ENCODE data around the gene PRELID2.
"Not testable (repeated sequence)": the region's sequence is repeated elsewhere in the genome, so short reads cannot be mapped to it uniquely, and the experiment has no call there.

The PRELID2 gene

GRCh38 chr5:145834917-145835847 is at the start of gene PRELID2:
PRELID2 (minus strand) TSS chr5:145835342; CDS start chr5:145835251, 91 bp downstream.
- peak in 11 of 14 donors; percentile 38 to 82 (median 68) for DNase-seq

DNA sequence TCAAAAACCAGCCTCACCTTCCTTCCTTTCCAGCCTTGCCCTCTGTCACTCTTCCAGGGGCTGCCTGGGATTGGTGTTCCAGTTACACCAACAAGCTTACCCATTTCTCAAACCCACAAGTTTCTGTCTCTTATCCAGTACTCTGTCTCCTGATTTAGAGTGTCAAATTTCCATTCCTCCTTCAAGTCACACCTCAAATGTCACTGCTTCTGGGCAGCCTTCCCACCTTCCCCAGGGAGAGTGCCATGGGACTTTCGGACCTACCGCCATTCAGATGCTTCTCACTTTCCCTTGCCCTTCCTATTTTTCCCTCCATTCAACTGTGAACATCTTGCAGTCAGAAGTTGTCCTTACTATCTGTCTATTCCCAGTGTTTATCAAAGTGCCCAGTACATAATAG is 39.6 kb upstream of the PRELID2 start:
- no peak for DNase-seq

DNA sequence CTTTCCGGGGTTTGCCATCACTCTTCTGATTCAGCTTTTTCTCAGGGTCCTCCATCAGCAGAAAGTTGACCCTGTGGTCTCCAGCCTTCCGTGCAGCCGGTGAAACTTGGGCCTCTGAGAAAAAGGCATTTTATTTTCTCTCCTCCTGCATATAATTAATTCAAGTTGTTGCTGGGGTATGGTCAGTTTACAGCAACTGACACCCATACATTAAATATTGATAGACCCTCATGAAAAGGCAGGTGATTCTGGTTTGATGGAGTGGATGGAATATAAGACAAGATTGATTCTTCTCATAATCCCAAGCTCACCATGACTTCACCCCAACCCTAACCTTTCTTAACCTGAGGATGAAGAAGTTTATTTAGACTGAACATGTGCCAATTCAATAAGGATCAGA is 37.8 kb upstream of the PRELID2 start, which contains the start of gene GRXCR2:
GRXCR2 (minus strand) TSS at position 101 of the 400 bp plus-strand sequence; CDS start at position 55, 46 bp downstream.
- no peak for DNase-seq

- no peak for DNase-seq
Observed at GRCh38 chr5:145872486-145872885, 37.3 kb upstream of the PRELID2 start.

DNA sequence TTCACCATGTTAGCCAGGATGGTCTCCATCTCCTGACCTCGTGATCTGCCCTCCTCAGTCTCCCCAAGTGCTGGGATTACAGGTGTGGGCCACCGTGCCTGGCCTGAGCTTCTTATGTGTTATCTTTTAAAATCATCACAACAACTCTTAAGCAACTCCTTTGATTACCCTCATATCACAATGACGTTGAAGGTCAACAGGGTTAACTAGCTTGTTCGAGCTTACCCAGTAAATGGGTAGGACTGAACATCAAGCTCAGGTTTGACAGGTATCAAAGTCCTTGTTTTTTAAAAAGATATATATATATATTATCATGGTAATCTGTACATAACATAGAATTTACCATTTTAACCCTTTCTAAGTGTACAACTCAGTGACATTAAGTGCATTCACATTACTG is 34.6 kb upstream of the PRELID2 start:
- DNase-seq = no peak

DNA sequence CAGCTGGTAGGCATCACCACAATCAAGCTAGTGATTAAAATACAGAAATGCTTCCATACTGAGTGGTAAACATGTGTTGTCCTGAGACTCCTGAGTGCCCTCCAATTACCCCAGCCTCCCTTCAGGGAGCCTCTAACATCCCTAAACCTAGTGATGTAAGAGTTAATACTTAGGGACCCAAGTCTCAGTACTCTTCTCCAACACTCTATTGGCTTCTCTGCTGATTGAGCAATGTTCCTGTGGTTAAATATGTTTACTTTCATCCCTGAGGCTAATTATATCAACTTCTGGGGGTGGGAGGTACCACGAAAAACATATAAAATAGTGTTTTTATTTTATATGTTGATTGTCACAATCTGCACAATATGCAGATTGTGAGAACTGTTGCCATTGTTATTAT is 32.7 kb upstream of the PRELID2 start:
- no peak for DNase-seq

DNA sequence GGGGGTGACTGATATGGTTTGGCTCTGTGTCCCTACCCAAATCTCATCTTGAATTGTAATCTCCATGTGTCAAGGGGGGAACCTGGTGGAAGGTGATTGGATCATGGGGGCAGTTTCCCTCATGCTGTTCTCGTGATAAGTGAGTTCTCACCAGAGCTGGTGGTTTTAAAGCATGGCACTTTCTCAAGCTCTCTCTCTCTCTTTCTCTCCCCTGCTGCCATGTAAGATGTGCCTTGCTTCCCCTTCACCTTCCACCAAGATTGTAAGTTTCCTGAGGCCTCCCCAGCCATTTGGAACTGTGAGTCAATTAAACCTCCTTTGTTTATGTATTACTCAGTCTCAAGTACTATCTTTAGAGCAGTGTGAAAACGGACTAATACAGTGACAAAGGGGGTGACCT is 29.3 kb upstream of the PRELID2 start:
- DNase-seq = not testable (repeated sequence)

DNA sequence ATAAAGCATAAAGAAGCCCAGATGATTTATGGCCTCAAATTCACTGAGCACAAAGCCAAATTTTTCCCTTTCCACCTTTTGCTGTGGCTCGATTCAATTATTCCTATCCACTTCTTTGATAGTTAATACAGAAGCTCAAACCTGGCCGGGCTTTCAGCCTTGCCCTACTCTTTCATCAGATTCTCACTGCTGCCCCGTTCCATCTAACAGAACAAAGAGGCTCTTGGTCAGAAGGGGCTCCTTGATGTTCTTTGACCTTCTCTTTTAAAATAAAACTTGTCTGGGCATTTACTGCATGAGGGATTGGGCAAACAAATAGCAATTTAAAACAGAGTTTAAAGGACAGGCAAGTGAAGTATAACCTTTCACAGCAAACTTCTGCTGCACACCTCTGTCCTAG is 27.9 kb upstream of the PRELID2 start:
- DNase-seq = no peak

- no peak for DNase-seq
Observed at GRCh38 chr5:145859897-145860296, 24.8 kb upstream of the PRELID2 start.

DNA sequence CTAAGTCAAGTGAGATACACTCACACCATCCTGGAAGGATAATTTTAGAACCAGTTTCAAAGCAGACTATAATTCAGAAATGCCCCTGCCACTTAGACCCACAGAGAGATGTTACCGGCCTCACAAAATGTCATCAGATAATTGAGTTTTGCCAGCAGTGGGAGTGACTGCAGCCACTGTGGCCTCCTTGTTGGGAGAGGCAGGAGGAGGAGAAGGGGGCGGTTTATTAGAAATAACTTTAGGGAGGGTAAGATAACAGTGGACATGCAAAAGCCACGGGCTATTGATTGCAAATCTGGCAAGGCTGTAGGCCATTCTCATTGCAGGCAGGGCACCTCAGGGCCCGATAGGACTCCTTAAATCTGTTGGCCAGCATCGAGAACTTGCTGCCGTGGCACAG is 24.3 kb upstream of the PRELID2 start:
- DNase-seq = no peak

DNA sequence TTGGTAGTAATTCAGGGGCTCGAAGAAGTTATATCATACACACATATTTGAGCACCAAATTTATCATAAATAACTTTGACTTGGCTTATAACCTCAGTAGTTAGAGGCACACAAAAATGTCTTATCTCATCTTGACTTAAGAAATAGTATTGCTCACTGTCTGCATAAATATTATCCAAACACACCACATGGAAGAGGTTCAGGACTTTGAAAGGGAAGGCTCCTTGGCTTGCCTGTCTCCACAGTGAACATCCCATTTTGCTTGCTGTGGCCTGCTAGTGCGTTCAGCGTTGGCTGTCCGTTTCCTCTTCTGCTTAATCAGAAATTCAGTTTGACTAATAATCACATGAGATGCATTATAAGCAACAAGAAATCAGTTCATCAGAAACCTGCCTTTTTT is 23.8 kb upstream of the PRELID2 start:
- no peak for DNase-seq

DNA sequence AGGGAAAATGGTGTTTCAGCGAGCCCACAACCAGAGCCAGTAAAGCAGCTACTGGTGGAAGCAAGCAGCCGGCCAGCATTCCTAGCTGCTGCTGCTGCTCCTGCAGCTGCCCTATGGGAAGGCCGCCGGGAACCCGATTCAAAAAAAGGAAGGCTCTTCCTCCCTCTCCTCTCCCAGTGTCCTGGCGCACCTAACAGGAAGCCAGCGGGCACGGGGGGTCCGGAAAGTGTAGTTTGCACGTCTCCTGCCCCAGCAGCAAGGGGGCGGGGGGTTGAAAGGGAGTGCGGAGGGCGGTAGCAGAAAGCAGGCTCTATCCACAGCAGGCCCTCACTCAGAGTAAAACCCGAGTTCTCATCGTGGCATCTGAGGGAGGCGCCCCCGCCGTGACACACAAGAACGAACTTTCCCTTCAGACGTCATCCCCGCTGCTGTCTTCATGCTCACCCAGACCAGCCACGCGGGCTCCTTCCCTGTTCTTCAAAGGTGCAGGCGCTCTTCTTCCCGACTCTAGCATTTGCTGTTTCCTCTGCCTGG is 21.2 kb upstream of the PRELID2 start:
- peak in 4 of 14 donors; percentile 10 to 19 (median 15) for DNase-seq

DNA sequence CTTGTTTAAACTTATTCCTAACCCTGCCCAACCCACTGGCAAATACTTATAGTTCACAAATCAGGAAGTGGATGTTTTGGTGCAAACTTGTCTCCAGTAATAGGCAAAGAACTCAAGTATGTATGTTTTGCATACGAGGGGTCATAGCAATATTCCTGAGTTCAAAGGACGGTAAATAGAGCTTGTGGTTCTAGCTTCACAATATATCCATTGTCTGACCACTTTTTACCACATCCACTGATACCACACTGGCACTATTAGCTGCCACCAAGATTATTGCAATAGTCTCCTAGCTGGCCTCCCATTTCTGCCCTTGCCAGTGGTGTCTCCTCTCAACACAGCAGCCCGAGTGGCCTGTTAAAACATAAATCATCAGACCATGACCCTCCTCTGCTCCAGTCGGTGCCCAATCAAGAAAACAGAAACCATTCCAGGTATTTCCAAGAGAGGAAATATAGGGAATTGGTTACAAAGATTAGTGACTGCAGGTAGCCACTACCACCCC is 20.7 kb upstream of the PRELID2 start:
- DNase-seq = no peak

- no peak for DNase-seq
Observed at GRCh38 chr5:145854651-145855258, 19.6 kb upstream of the PRELID2 start.

GRCh38 chr5:145853781-145854376 is 18.7 kb upstream of the PRELID2 start:
- no peak for DNase-seq

DNA sequence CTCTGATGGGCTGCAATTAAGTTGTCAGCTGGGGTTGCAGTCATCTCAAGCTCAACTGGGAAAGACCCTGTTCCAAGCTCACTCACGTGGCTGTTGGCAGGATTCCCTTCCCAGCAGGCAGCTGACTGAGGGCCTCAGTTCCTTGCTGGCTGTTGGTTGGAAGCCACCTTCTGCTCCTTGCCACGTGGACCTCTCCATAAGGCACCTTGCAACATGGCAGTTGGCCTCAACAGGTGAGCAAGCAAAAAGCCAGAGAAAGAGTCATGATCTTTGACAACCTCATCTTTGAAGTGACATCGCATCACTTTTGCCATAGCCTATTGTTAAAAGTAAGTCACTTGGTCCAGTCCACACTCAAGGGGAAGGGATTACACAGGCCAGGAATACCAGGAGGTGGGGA is 17.8 kb upstream of the PRELID2 start:
- no peak for DNase-seq

GRCh38 chr5:145848854-145849253 is 13.7 kb upstream of the PRELID2 start:
- DNase-seq = no peak

DNA sequence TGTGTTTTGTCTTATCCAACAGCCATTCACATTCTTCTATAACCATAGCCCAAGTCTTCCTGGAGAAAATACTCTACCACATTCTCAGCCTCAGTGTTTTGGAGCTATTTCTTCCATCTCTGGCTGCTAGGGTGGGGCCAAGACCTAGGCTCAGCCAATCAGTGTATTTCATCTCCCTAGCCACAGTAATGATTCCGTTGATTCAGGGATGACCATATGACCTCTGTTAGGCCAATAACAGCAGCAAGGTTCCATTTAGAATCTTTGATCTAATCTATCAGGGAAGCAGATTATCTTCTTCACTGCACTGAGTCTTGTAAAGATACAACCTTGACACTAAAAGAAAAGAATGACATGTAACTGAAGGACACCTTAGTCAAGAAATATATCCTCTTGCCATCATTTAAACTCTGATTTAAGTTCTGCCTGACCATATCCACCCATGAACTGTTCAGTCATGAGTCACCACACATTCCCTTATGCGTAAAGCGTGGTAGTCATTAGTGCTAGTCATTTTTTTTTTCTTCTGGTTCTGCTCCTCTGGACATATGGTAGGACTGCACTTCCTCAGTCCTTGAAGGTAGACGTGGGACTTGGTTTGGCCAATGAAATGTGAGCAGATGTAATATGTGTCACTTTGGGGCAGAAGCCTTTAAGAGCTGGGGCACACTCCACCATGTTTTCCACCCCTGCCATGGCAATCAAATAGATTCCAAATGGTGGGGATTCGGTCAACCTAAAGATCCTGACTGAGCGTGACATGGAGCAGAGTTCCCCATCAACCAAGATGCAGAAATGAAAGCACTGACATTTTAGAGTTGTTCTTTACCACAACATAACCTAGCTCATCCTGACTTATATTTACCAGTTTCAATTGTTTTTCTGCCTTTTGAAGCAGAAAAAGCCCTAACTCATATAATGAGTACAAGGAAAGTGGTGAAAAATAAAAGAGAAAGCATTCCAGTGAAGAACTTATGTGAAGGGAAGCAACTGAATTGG is 12.7 kb upstream of the PRELID2 start:
- DNase-seq = no peak

GRCh38 chr5:145846081-145846480 is 10.9 kb upstream of the PRELID2 start:
- DNase-seq = no peak

- no peak for DNase-seq
Observed at GRCh38 chr5:145841299-145841698, 6.2 kb upstream of the PRELID2 start.

GRCh38 chr5:145840458-145841132 is 5.5 kb upstream of the PRELID2 start:
- DNase-seq = no peak

All from C1 segment of cervical spinal cord (tissue), 14 donors.